Skin of body (tissue), 2 donors: ENCODE measurements around the gene C11orf52. TPM values are rescaled to one million over a fixed set of nuclear protein-coding genes. Genes with fewer than 3 reads are reported as not detected.

Source experiments
- DNase-seq: peaks from one replicate; lab custom pipeline; 2025; lab: John Stamatoyannopoulos, UW
- total RNA-seq: library from RNA; depleted of rRNA; stranded (reverse); fragments of >200 nt; gene quantifications from one replicate; pipeline ENCODE4 v1.2.3, GENCODE V29; 2014

Gene C11orf52
- total RNA-seq, 1 donor from 2014 or later, result 1.4 TPM

DNA sequence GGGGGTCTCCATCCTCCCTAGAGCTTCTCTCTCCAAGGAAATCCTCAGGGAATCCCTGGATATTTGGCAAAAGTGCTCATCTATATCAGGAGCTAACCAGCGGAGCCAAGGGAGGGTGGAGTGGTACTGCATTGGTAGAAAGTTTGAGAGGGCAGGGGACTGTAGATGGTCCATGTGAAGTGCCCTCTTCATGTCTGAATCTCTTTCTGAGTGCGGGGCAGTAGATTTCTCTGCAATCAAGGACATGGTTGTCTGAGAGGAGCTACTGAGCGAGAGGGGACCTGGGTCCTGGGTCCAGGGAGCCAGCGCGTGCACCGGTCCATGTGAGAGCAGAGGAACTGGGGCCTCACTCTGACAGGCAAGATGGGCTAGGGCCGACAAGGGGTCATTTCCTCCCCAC lies 19.1 kb downstream of the C11orf52 start:
- DNase-seq, result peak; percentile 9

- peak; percentile 36 for DNase-seq
Observed at GRCh38 chr11:111938687-111939160, 20.0 kb downstream of the C11orf52 start.

GRCh38 chr11:111939836-111940604 lies 21.3 kb downstream of the C11orf52 start:
- DNase-seq, result no peak

DNA sequence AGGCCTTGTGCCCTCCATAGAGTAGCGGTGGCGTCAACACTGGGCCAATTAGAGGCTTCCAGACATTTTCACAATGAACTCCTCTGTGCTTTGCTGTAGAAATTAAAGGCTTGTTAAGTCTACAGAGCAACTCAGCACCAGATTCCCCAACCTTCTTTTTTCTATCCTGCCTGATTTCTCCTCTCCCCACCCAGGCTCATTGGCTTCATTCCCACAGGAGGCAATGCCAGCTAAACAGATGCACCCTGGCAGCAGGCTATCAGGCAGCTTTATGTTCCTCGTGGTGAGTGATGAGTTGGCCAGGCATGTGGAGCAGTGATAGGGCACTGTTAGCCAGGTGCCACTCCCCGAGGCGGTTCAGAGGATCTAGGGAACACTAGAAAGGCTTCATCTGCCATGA lies 23.2 kb downstream of the C11orf52 start:
- no peak for DNase-seq

DNA sequence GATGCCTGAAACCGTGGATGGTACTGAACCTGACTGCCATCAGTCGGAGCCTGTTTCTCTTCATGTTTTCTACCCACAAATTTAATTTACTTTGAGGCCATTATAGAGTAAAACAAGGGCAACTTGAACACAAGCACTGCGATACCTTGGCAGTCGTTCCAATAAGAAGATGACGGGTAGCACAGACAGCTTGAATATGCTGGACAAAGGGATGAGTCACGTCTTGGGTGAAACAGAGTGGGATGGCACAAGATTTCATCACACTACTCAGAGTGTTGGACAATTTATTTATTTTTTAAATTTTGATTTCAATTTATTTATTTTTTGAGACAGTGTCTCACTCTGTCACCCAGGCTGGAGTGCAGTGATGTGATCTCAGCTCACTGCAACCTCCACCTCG lies 24.1 kb downstream of the C11orf52 start:
- no peak for DNase-seq

DNA sequence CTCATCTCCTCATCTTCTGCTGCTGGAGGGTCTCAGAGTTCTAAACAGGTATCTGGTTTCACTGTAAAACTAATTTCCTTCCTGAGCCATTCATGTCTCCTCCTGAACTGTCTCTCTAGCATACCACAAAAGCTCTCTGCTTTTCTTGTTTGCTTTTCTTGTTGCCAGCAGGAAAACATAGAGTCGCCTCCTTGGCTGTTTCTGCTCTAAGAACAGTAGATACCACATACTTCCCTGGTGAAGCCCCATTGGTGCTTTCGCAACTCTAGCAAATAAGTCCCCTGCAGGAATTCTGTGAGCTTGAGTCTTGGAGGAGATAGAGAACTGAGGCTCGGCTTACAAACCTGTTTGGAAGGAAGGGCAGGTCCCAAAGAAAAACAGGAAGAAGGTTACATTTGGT lies 25.4 kb downstream of the C11orf52 start:
- no peak for DNase-seq

GRCh38 chr11:111944651-111945051 lies 25.9 kb downstream of the C11orf52 start:
- DNase-seq, result no peak

DNA sequence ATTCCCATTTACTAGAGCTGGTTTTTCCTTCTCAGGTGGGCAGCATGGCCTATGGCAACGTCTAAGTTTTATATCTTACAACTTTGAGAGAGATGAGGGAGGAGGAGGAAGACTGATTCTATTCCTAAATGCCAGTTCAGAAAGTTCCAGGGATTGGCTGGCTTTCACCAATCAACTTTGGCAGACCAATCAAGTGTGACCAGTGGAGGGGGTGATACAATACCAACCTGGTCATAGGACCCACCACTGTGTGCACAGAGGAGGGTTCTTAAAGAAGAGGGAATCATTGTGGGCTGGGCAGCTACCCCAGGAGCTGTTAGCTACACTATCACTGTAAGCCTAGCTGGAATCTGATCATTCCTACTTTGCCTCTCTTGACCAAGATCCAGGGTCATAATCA lies 26.5 kb downstream of the C11orf52 start:
- DNase-seq, result no peak

DNA sequence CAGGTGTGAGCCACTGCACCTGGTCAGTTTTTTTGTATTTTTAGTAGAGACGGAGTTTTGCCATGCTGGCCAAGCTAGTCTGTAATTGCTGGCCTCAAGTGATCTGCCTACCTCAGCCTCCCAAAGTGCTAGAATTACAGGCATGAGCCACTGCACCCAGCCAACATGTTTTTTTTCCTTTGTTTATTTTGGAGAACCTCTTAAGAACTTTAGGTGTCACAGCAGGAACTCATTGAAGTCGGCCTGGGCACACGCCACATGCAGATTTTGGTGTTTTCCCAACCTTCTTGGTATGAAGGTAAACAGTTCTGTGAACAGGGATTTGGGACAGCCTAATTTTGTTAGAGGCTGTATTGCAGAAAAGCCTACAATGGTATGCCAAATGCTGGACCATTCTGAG lies 27.8 kb downstream of the C11orf52 start:
- DNase-seq, result no peak

- DNase-seq, result no peak
Observed at GRCh38 chr11:111947143-111947542, 28.4 kb downstream of the C11orf52 start.

- no peak for DNase-seq
Observed at GRCh38 chr11:111949519-111950426, 31.1 kb downstream of the C11orf52 start.

GRCh38 chr11:111951565-111951964 lies 32.9 kb downstream of the C11orf52 start:
- DNase-seq, result no peak

GRCh38 chr11:111954154-111954553 lies 35.4 kb downstream of the C11orf52 start:
- DNase-seq, result no peak

DNA sequence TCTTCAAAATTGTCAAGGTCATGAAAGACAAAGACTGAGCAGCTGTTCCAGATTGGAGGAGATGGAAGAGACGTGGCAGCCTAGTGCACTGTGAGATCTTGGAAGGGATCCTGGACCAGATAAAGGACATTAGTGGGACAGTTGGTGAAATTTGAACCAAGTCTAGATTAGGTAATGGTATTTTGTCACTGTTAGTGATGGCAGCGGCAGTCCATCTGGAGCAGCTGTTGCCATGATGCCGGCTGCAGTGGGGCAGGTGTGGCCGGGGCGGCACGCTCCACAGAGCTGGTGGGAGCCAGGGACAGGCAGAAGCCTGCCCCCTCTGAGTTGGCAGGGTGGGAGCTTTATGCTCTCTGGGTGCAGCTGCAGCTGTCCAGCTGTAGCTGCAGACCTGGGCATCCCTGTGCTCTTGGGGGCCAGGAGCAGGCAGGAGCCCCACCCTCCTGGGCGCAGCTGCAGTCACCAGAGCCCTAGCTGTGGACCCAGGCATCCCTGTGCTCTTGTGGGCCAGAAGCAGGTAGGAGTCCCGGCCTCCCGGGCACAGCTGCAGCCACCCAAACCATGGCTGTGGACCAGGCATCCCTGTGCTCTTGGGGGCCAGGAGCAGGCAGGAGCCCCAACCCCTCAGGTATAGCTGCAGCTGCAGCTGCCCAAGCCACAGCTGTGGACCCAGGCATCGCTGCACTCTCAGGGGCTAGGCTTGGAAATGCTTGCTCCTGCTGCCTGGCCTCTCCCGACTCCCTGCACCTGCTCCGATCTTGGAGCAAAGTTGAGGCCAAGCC lies 39.1 kb downstream of the C11orf52 start:
- DNase-seq, result no peak

DNA sequence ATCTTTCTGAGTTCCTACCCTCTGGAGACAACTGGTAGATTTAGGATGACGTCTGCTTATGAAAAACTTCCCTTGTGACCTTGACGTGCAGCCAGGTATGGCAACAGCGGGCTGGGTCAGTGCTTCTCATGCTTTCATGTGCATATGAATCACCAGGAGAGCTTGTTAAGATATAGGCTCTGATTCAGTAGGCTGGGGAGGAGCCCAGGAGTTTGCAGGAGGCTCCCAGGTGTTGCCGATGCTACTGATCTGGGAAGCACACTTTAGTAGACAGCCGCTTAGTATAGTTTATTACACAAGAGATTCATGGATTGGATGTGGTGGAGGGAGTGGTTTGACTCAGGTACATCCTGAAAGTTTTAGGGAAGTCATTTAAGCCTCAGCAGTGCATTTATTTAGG lies 42.2 kb downstream of the C11orf52 start:
- no peak for DNase-seq

- no peak for DNase-seq
Observed at GRCh38 chr11:111961389-111962300, 42.9 kb downstream of the C11orf52 start.

- no peak for DNase-seq
Observed at GRCh38 chr11:111963931-111964340, 45.2 kb downstream of the C11orf52 start.

DNA sequence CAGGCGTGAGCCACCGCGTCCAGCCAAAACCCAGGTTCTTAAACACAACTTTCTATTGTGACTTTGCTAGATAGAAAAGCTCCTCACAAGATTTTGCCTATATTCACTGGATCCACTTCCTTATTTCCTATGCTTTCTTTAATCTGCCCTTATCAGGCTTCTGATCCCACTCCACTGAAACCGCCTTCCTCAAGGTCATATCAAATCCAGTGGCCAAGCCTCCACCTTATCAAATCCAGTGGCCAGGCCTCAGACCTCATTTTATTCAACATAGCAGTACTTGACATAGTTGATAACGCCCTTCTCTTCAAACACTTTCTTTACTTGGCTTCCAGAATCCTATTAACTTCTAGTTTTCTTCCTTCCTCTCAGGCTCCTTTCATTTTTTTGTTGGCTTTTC lies 48.0 kb downstream of the C11orf52 start:
- DNase-seq, result no peak

GRCh38 chr11:111967649-111968048 lies 48.9 kb downstream of the C11orf52 start:
- DNase-seq, result no peak

DNA sequence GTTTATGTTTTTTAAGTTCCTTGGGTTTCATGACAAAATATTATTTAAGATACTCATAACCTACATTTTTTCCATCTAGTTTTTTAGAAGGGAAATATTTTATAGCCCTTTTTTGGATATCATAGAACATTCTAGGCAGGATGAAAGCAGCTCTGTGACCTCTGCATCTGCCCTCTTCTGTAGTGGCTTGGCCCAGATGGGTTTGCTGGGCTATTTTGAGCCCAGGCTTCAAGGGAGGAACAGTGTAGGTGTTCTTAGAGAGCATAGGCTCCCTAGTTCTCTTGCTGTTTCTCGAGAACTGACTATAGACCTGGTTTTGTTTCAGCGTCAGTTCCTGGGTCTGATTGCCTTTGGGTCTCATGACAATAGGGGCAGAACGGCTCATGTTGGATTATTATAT lies 50.6 kb downstream of the C11orf52 start:
- DNase-seq, result no peak

DNA sequence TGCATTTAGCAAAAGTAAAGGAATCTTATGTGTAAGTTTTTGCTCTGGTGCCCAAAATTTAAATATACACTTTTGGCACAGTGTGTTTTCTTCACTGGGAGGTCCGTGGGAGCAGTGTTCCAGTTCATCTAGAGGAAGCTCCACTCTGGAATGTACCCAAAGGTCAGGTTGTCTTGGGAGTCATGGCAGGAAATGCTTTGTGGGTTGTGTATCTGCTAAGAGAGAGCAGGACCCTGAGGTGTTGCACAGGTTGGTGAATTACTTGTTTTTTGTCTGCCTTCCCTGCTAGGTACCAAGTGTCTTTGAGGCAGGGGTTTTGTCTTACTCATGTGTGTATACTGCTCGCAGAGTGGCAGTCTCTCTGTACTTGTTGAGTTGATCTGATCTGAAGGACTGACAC lies 55.7 kb downstream of the C11orf52 start:
- no peak for DNase-seq
